ENCODE results near the gene DPAGT1. TPM values are rescaled to one million over a fixed set of nuclear protein-coding genes. Genes with fewer than 3 reads are reported as not detected.
A peak's percentile ranks its signal among the peaks of the same experiment; 100 is the strongest.
"Not testable (repeated sequence)": the region's sequence is repeated elsewhere in the genome, so short reads cannot be mapped to it uniquely, and the experiment has no call there.

DPAGT1 gene
- total RNA-seq, result 18.6 TPM
- long read RNA-seq, transcript DPAGT1-201 (9 exons, 2,205 nt), result major isoform, 11 of 17 reads
- long read RNA-seq, partial matches to known transcripts, result 3 of 17 reads
- long read RNA-seq, other reads (novel, unspliced or antisense), result 3 of 17 reads

DNA sequence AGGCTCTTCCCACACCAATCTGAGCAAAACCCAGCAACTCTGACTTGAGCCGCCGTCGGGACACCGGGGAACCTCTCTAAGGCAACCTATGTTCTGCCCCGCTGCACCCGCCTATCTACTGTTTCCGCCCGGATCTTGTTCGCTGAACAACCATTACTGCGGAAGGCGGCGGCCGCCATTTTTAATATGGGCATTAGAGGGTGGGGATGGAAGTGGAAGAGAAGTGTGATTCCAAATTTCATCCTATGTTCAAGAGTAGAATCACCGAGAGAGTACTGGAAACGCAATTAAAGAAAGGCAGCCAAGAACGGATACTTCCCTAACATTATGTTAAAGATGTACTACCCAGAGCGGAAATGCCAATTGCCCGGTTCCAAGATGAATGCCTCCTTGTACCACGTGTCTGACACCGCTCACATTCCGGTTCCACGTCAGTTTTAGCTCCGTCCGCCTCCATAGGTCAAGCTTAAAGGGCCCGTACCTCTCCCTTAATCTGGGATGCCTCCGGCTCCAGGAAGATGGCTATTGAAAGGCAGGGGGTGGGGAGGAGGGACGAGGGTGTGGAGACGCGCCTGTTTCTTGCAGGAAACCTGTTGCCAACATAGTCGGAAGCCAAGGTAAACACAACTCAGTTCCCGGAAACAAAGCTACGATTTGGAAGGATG is at the start of gene DPAGT1:
Gene DPAGT1, minus strand, starts transcription at position 95 of the 665 bp plus-strand sequence. CDS start 198 bp downstream, outside the sequence.
- ATAC-seq, result peak; percentile 94
- DNase-seq, result peak; percentile 88
- intact Hi-C loops (cut with micrococcal nuclease), result no loop called here

DNA sequence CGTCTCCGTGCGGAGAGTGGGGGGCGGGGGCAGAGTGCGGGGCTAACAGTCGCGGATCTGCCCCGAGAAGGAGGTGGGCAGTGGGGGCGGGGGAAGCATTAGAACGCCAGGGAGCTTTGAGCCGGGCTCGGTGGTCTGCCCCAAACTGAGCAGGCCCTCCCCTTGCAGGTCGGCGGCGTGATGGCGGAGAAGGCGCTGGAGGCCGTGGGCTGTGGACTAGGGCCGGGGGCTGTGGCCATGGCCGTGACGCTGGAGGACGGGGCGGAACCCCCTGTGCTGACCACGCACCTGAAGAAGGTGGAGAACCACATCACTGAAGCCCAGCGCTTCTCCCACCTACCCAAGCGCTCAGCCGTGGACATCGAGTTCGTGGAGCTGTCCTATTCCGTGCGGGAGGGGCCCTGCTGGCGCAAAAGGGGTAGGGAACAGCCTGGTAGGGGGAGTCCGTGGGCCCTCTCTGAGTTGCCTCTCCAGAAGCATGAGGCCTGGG is 48.2 kb upstream of the DPAGT1 start:
- ATAC-seq, result no peak
- intact Hi-C loops (cut with micrococcal nuclease), result no loop called here
- no peak for DNase-seq

DNA sequence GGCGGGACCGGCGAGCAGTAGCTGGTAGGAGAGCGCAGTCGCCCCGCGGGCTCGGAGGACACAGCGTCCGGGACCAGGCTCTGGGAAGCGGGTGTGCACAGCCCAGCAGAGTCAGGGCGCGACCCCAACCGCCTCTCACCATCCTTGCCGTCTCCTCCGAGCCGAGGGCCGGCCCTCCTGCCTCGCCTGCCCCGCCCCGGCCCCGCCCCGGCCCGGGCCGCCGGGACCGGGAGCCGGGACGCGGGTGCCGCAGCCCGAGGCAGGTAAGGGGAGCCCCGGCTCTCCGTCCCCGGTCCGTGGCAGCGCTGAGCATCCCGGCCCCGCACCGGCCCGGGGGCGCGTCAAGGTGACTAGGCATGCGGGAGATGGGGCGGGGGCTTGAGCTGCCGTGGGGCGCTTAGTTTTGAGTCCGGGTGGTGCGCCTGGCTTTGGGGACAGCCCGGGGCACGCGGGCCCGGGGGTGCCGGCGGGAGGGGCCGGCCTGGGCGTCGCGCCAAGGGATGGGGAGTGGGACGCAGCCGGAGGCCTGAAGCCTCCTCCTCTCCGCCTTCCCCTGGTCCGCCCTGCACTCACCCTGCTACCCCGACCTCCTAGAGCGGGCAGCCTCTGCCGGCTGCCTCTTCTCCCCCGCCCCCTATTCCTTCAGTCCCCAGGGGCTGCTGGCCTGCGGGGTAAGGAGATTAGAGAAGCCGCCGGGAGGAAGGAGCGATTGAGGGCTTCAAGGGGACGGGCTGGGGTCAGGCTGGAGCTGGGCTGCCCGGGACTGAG is 47.5 kb upstream of the DPAGT1 start, which contains the start of gene ABCG4:
Gene ABCG4, plus strand, starts transcription at position 35 of the 768 bp plus-strand sequence. CDS start 914 bp downstream, outside the sequence.
- intact Hi-C loops (cut with micrococcal nuclease), result no loop called here
- peak; percentile 51 for DNase-seq

GRCh38 chr11:119148720-119149017 is 47.0 kb upstream of the DPAGT1 start:
- intact Hi-C loops (cut with micrococcal nuclease), result no loop called here
- ATAC-seq, result no peak
- DNase-seq, result no peak

More for the DNA sequence above, 47.5 kb upstream of the DPAGT1 start, which contains the start of gene ABCG4:
- ATAC-seq, result peak; percentile 75

- no peak for ATAC-seq
- DNase-seq, result no peak
- intact Hi-C loops (cut with micrococcal nuclease), result no loop called here
Measured at GRCh38 chr11:119147604-119148333, 46.1 kb upstream of the DPAGT1 start.

DNA sequence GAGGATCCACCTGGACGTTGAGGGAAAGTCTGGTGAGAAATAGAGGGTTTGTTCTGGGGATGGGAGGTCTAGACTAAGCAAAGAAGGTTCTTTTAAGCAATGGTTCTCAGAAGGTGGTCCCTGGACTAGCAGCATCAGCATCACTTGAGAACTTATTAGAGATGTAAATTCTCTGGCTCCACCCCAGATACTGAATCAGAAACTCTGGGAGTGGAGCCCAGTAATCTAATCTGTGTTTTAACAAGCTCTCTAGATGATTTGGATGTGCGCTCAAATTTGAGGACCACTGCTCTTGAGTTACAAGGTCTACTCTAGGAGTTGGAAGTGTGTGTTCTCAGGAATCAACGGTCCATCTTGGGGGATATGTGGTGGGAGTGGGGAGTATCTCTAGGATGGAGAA is 43.9 kb upstream of the DPAGT1 start:
- DNase-seq (no peak), ATAC-seq (no peak)
- intact Hi-C loops (cut with micrococcal nuclease), result no loop called here

DNA sequence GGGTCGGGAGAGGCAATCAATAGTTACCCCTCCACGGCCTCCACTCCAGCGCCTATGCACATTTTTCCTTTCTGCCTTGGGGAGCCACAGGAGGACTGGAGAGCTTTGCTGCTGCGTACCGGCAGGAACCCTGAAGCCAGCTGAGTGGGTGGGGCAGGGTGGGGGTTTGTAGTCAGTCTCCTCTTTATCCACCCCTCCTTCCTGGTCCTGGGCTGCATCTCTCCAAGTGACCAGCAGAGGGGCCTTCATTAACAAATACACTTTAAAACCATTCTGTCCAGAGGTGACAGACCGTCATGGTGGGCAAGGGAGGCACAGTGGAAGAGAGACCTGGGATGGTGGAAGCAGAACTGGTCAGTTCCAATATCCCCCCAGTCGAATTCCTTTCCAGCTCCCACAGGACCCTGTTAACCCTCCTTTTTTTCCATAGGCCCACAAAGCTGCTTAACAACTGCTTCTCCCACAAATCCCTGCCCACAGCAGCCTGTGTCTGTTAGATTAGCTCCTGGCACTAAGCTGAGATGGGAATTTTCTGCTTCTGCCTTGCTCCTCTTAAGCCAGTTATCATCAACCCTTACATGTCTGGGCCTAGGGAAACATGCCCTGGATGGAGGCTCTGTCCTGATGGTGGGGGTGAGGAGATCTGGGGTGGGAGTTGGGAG is 43.3 kb upstream of the DPAGT1 start:
- peak; percentile 81 for ATAC-seq
- DNase-seq, result peak; percentile 56
- intact Hi-C loops (cut with micrococcal nuclease), result no loop called here

GRCh38 chr11:119139276-119139675 is 37.6 kb upstream of the DPAGT1 start:
- intact Hi-C loops (cut with micrococcal nuclease); ATAC-seq; DNase-seq: not testable (repeated sequence)

DNA sequence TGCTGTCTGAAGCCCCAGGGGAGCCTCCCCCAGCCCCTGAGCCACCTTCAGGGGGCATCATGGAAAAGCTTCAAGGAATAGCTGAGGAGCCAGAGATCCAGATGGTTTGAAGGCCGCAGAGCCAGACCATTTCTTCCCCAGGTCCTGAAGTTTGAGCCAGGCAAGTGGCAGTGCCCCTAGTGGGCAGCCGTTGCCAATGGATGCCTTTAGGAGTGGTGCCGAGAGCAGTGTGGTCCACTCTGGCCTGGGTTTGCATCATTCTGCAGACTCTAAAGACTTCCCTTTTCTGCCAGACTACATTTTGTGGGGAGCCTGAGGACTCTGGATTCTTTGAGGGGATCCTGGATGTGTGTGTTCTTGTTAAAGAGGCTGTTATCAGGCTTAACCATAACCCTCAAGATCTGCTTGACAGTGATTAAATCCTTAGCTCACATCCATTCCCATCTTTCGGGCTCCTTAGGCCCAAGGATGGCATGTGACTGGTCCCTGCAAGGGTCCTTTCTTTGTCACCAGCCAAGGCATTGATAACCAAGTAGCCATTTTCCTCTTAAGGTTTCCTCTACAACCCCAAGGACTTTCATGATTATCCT is 32.8 kb upstream of the DPAGT1 start:
- peak; percentile 45 for ATAC-seq
- intact Hi-C loops (cut with micrococcal nuclease), result no loop called here
- DNase-seq, result no peak

DNA sequence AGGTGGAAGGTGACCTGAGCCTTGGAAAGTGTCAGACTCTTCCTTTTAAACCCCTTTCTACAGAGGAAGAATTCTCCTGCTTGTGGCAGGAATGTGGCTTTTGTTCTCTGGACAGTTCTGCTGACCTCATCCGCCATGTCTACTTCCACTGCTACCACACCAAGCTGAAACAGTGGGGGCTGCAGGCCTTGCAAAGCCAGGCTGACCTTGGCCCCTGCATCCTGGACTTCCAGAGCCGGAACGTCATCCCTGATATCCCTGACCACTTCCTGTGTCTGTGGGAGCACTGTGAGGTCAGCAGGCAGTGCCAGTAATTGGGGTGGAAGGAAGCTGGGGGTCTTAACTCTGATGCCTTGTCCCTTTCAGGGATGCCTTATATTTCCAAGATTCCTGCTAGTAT is 29.0 kb upstream of the DPAGT1 start:
- no peak for ATAC-seq
- no peak for DNase-seq
- intact Hi-C loops (cut with micrococcal nuclease), result no loop called here

- intact Hi-C loops (cut with micrococcal nuclease), result no loop called here
- DNase-seq (no peak), ATAC-seq (no peak)
Measured at GRCh38 chr11:119126675-119127268, 25.1 kb upstream of the DPAGT1 start.

- intact Hi-C loops (cut with micrococcal nuclease), result no loop called here
- ATAC-seq (no peak), DNase-seq (no peak)
Measured at GRCh38 chr11:119125821-119126220, 24.2 kb upstream of the DPAGT1 start.

GRCh38 chr11:119121811-119122124 is 20.1 kb upstream of the DPAGT1 start:
- intact Hi-C loops (cut with micrococcal nuclease), result no loop called here
- ATAC-seq, result no peak
- DNase-seq, result no peak

- ATAC-seq (peak; percentile 99), DNase-seq (peak; percentile 100)
Measured at GRCh38 chr11:119121008-119121810, 19.6 kb upstream of the DPAGT1 start, which contains the start of gene HINFP. Gene HINFP, plus strand, starts transcription at chr11:119121580. Its CDS starts 5,365 bp downstream, at chr11:119126945.

GRCh38 chr11:119120639-119121007 is 19.0 kb upstream of the DPAGT1 start:
- intact Hi-C loops (cut with micrococcal nuclease), result no loop called here
- no peak for DNase-seq
- ATAC-seq, result no peak

More at GRCh38 chr11:119121008-119121810, 19.6 kb upstream of the DPAGT1 start, which contains the start of gene HINFP:
- intact Hi-C loops (cut with micrococcal nuclease), result no loop called here

DNA sequence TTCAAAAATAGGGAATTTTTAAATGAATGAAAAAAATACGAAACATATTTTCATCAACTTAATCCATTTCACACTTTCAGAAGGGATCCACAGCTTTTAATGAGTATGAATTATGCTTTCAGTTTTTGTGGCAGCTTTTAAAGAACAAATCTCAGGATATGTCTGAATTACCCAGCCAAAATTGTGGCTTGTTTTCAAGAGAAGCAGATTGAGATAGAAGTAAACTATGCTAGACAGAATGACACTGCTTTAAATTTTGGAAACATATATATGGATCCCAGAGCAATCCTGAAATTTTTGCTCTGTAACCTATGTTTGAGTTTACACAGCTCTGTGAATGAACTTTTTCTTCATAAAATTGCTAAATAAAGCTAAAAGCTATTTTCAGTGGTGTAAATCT is 17.3 kb upstream of the DPAGT1 start:
- intact Hi-C loops (cut with micrococcal nuclease), result no loop called here
- no peak for ATAC-seq
- DNase-seq, result no peak

DNA sequence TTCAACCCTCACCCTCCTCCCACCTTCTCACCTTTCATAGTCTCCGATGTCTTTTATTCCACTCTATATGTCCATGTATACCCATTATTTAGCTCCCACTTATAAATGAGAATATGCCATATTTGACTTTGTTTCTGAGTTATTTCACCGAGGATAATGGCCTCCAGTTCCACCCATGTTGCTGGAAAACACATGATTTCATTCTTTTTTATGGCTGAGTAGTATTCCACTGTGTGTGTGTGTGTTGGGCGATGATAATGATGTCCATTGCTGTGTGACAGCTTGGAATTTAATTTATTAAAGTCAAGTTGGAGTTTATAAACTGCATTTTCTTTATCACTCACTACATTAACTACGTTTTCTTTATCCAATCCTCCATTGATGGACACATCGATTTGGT is 16.6 kb upstream of the DPAGT1 start:
- ATAC-seq (no peak), DNase-seq (no peak)
- intact Hi-C loops (cut with micrococcal nuclease), result no loop called here

Data from left ventricle myocardium superior (tissue), 1 donor.